Mucosa of descending colon (tissue), 3 donors: ENCODE measurements around the gene FILIP1. TPM values are rescaled to one million over a fixed set of nuclear protein-coding genes. Genes with fewer than 3 reads are reported as not detected.

Experiments used
- ATAC-seq: fragments of 200-7000 bp; cut with Tn5 transposase; one replicate; pipeline ENCODE4 v1.9.1; 2020; ENCODE audit warnings: mild to moderate bottlenecking, moderate library complexity
- DNase-seq, 3 donors: peaks; one replicate each; pipeline ENCODE4 v3.0.0-alpha.2; 2020
- H3K36me3 ChIP-seq: fragments of 200-600 bp; one replicate; pipeline ENCODE4 v1.8.0; 2021; ENCODE audit warnings: low read depth, mild to moderate bottlenecking
- H3K4me1 ChIP-seq: fragments of 200-600 bp; one replicate; pipeline ENCODE4 v1.8.0; 2021; ENCODE audit warnings: low read depth, mild to moderate bottlenecking
- H3K4me3 ChIP-seq: fragments of 200-600 bp; one replicate; pipeline ENCODE4 v1.8.0; 2021; ENCODE audit warnings: mild to moderate bottlenecking
- H3K9me3 ChIP-seq: fragments of 200-600 bp; one replicate; pipeline ENCODE4 v1.8.0; 2021; ENCODE audit warnings: mild to moderate bottlenecking
- CTCF ChIP-seq: fragments of 200-600 bp; IDR thresholded peaks from one replicate; pipeline ENCODE4 v1.8.0; 2022; ENCODE audit warnings: antibody characterized with exemption, mild to moderate bottlenecking
- intact Hi-C, 2 donors: fragments of 100-400 bp; cut with DNase I in 1 of 2; cut with micrococcal nuclease in 1 of 2; formaldehyde crosslinking; loops; one replicate each; pipeline versions ENCODE4 v1.11.0 to v1.11.1; 2022; cut with DNase I, micrococcal nuclease
- long read RNA-seq, 2 donors: library from polyadenylated mRNA; unstranded; transcript quantifications; one replicate each; pipeline ENCODE4 v2.0.0, GENCODE V29; 2019 to 2021
- total RNA-seq, 3 donors: library from RNA; stranded (reverse); fragmentation: NEBNext Ultra II Directional in 2 of 3; extraction: Animal tissue kit (Norgen Biotek cat#: 25700) in 2 of 3; gene quantifications; one replicate each; pipeline versions ENCODE4 v1.2.1 to v1.2.4, GENCODE V29; 2021 to 2023
- donor health status: DM: no; HTN: no; CAD: no; lungs with moderate emphysema.
- donor health status: DM: no; HTN: no; CAD: no.
- donor health status: DM: no; HTN: yes; CAD: no.

The FILIP1 gene
- total RNA-seq, result 10 to 100 TPM in 1 of 3 donors, 1 to 10 TPM in 2; 1.0 to 49.8 (median 3.6) TPM
- long read RNA-seq, donor 1, full-length matches to known transcripts, result 2 of 35 reads
- long read RNA-seq, donor 1, partial matches to known transcripts, result 26 of 35 reads
- long read RNA-seq, donor 1, other reads (novel, unspliced or antisense), result 7 of 35 reads
- long read RNA-seq, donor 2, partial matches to known transcripts, result 2 of 2 reads
- long read RNA-seq, donor 2, other reads (novel, unspliced or antisense), result 0 of 2 reads

- Histone ChIP-seq H3K4me3 (no peak within 1 kb of the TSS), H3K9me3 (no peaks in the 10 kb centered on the region), H3K36me3 (no peaks in the 10 kb centered on the region), H3K4me1 (no peaks in the 10 kb centered on the region)
- no peak for TF ChIP-seq CTCF
- ATAC-seq (peak; percentile 59), DNase-seq (peak in 1 of 3 donors; percentile 22)
- intact Hi-C loops, result no loop called here
Observed at GRCh38 chr6:75493400-75494064, at the start of gene FILIP1. Gene FILIP1 (minus strand): TSS chr6:75493800. CDS start chr6:75414972, 78,828 bp downstream.

GRCh38 chr6:75543311-75543710 lies 49.7 kb upstream of the FILIP1 start:
- Histone ChIP-seq H3K4me3 (no peak overlapping the region), H3K9me3 (no peaks in the 10 kb centered on the region), H3K4me1 (no peaks in the 10 kb centered on the region), H3K36me3 (no peaks in the 10 kb centered on the region)
- intact Hi-C loops, result no loop called here
- DNase-seq (no peak), ATAC-seq (no peak)
- TF ChIP-seq CTCF, result no peak

GRCh38 chr6:75539136-75539535 lies 45.5 kb upstream of the FILIP1 start:
- no peak overlapping the region for H3K4me3 ChIP-seq
- no peaks in the 10 kb centered on the region for H3K9me3 ChIP-seq
- no peaks in the 10 kb centered on the region for H3K4me1 ChIP-seq
- DNase-seq (no peak), ATAC-seq (no peak)
- intact Hi-C loops, result no loop called here
- no peaks in the 10 kb centered on the region for H3K36me3 ChIP-seq
- no peak for TF ChIP-seq CTCF

- intact Hi-C loops, result no loop called here
- Histone ChIP-seq H3K9me3 (no peaks in the 10 kb centered on the region), H3K4me1 (peaks cover 8% of the 10 kb centered on the region), H3K36me3 (no peaks in the 10 kb centered on the region), H3K4me3 (no peak overlapping the region)
- ATAC-seq (no peak), DNase-seq (no peak)
- TF ChIP-seq CTCF, result no peak
Observed at GRCh38 chr6:75532521-75532920, 38.9 kb upstream of the FILIP1 start.

- no peak for DNase-seq
- no peak for TF ChIP-seq CTCF
- Histone ChIP-seq H3K36me3 (no peaks in the 10 kb centered on the region), H3K9me3 (no peaks in the 10 kb centered on the region), H3K4me1 (peaks cover 8% of the 10 kb centered on the region), H3K4me3 (no peak overlapping the region)
- intact Hi-C loops, result no loop called here
- peak; percentile 83 for ATAC-seq
Observed at GRCh38 chr6:75531174-75531573, 37.6 kb upstream of the FILIP1 start.
